IPS DF 19.7 (cell line): Measurements from ENCODE around the gene ZFP92.

Source experiments
- DNase-seq: peaks from one replicate; pipeline ENCODE4 v3.0.0-alpha.2; 2013; ENCODE audit warnings: low read depth, low spot score

ZFP92 gene

DNA sequence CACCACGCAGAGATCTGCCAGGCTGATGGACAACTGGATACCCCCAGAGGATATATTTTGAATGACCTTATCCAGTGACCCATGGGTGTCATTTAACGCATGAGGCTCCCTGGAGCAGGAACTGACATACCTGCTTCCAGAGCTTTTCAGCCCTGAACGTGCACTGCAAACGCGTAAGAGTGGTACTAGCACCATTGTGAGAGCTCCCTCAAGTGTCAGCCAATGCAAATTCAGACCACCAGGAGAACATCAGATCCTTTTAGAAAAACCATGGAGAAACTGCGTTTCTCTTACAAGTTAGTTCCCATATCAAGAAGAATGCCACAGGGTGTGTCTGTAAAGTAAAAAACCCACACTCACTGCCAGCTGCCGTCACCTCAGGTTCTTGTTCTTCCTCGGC is 27.3 kb downstream of the ZFP92 start:
- DNase-seq = no peak

DNA sequence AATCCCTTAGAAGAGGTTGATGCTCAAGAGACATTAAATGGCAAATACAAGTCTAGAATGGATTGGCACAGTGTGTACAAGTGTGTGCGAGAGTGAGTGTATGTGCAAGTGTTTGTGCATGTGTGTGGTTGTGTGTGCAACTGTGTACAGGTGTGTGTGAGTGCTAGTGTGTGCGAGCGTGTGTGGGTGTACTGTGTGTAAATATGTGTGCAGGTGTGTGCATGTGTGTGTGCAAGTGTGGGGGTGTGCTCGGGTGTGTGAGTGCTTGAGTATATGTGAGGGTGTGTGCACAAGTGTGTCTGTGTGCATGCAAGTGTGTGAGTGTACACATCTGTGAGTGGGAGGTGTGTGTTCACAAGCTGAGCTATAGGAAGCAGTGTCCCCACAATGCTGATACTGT is 28.7 kb downstream of the ZFP92 start:
- DNase-seq = no peak

DNA sequence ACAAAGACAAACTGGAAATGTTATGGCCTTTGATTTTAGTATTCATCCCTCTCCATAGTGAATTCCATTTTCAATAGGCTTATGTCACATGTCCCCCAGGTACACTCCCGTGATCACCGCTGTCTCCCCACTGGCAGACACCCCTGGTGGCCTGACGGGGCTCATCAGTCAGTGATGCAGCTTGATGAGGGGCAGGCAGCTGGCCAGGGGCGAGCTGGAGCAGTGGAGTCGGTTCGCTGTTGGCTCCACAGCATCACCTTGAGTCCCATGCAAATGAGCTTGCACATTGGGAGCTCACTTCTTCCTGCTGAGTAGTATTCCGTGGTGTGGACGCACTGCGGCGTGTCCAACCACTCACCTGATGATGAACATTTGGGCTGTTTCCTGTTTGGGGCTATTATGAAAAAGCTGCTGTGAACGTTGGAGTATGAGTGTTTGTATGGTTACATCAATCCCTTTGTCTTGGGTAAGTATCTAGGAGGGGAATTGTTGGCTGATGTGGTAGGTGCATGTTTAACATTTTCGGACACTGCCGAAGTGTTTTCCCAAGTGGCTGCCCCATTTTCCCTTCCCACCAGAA is 29.4 kb downstream of the ZFP92 start:
- no peak for DNase-seq

DNA sequence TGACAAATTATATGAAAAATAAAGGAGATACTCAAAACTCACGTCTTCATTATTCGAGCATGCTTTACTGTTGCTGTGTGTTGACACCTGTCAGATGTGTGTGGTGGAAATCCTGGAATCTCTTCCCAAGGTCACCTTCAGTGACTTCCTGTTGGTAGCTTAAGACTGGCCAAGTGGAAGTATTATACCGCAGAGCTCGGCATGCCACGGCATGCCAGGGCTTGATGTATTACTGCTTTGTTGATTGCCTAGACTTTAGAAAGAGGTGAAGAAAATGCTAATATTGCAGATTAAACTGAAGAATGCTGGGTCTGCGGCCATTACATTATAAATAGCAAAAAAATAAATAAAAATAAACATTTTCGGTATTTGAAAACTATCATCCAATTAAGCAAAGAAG is 30.0 kb downstream of the ZFP92 start:
- no peak for DNase-seq

DNA sequence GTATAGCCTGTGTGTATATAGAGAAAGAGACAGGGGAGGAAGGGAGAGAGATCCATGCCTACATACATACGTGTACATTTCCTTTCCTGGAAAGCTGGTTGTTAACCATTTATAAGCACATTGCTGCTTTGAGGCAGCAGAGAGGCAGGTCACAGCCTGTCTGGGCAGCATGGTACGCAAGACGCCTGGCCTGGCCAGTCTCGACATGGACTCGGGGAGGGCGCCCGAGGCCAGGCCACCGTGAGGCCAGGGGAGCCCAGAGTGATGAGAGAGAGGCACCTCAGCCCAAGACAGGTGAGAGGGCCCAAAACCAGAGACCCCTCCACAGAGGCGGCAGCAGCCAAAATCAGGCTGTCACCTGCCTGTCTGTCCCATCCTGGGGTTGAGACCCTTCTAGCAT is 30.7 kb downstream of the ZFP92 start:
- no peak for DNase-seq

DNA sequence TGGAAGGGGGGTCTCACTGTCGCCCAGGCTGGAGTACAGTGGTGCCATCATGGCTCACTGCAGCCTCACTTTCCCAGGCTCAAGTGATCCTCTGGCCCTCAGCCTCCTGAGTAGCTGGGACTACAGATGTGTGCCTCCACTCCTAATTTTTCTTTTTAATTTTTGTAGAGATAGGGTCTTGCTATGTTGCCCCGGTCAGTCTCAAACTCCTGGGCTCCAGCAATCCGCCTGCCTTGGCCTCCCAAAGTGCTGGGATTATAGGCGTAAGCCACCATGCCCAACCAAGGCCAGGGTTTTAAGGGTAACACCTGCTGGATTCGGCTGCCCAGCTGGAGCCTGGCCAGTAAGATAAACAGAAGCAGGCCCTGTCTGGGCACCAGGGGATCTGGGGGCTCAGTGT is 31.2 kb downstream of the ZFP92 start:
- no peak for DNase-seq

DNA sequence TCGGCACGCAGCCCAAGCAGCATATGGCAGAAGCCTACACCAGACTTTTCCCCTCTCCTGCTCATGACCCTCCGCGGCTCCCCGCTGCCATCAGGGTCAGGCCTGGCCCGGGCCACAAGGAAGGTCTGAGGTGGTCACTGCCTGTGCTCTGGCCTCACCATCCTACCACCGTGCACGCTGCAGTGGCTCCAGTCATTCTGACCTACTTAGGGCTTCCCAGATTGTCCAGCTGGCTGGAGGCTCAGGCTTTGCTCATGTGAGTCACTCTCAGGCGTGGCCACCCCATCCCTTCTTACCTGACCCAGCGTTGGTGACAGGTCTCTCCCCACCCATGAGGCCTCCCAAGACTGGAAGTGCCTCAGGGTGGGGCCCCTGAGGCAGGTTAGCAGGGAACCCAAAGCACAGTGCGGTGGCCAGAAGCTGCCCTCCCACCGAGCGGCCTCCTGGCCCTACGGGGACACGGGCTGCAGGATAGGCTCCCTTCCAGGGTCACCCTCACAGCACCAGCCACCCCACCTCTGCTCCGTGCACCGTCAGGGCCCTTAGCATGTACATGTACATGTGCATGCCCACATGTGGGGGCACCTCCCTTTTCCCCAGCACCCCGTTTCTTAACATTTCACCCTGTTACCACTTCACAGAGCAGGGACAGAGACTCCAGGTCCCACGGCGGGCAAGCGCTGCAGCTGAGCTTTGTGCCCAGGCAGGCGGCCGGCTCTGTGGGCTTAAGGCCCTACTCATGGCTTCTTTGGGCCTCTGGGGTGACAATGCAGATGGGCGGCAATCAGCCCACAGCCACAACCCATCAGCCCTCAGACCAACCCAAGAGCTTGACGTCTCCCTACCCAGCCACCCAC is 32.4 kb downstream of the ZFP92 start:
- no peak for DNase-seq

DNA sequence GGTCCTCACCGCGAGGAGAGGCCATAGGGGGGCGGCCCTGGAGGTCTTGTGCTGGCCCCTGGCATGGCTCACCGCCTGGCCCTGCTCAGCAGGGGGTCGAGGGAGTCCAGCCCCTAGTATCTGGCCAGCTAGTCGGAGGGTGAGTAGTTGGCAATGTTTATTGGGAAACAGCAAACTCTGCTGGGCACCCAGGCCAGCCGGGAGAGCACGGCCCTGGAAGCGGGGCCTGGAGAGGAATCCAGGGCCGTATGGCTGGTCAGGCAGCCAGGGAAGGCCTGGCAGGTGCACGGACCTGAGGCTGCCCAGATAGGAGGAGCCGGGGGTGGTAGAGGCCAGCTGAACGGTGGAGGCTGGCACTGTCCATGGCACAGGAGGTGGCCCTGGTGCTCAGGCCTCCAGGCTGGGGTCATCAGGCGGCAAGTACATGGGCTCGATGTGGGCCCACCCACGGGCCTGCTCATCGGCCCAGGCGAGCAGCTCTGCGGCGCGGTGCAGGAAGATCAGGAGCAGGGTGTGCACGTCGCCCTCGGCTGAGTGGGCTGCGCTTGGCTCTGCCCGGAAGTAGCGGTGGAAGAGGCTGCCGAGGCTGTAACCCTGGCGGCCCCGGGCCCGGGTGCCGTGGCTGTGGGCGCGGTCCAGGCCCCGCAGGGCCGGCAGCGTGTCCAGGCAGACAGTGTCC is 33.2 kb downstream of the ZFP92 start:
- no peak for DNase-seq

DNA sequence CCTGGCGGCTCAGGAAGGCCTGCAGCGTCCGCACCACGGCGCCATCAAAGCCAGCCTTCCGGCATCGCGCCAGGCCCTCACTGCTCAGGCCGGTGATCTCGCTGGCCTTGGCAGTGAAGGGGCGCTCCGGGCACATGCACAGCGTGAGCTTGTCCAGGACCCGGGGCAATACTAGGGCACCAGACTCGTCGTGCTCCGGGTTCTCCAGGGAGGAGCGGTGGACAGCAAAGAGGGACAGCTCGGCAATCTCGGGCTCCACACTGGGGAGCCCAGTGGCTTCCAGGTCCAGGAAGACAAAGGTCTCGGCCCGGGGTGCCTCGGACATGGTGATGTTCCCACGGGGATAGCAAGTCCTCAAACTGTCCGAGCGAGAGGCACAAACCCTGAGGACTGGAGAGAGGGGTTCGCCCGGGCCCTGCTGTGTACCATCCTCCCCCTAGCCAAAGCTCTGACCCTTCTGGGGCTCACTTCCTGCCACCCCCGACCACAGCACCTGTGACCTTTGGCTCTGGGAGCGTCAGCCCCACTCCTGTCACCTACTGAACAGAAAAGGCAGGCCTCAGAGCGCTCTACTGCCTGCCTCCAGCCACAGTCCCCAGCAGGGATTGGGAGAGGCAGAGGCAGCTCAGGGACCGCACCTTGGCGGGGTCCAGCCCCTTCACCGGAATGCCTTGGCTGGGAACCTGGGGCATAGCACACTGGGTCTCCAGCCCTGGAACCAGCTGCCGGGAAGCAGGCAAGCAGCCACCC is 34.0 kb downstream of the ZFP92 start:
- no peak for DNase-seq

DNA sequence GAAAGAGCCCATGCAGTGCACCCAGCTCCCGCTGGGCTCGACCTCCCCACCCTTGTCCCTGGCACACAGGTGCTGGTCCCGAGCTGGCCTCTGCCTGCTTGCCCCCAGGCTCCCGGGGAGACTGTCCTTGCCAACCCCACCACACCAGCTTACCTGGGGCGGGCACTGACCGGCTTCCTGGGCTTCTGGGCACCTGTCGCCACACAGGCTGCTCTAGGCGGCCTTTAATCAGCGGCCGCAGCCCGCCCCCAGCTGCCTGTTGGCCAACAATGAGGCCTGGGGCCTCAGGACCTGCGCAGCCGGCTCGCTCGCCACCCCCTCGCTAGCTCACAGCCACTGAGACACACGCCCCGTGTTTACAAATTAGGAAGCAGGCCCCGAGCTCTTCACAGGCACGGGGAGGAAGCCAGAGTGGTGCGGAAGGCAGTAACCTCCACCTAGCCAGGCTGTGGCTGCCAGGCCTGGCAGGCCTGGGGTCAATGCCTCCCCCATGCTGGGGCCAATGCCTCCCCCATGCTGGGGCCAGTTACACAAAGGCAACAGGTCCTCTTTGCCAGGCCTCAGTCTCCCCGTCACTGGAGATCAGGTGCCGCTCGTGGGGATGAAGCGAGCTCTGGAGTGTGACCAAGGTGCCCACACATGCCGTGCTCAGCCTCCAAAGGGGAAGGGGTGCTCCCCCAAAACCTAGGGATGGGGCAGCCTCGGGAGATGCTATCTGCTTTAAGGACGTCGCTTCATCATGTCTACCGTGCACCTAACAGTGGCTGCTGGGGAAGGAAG is 34.8 kb downstream of the ZFP92 start, which contains the start of gene TREX2:
TSS of gene TREX2 (minus strand) at position 201 of the 780 bp plus-strand sequence. CDS start 626 bp downstream, outside the sequence.
- no peak for DNase-seq

DNA sequence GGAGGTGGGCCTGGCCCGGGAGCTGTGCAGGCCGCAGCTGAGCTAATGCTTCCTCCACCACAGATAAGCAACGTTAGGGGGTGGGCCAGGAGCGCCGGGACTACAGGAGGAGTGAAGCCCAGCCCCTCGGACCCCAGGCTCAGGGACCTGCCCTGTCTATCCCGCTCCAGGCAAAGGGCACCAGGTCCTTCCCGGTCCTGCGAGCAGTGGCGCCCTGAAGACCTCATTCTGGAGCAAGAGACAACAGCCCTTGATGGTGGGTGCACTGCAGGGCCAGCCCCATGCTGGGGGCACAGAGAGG is 35.3 kb downstream of the ZFP92 start:
- DNase-seq = no peak

DNA sequence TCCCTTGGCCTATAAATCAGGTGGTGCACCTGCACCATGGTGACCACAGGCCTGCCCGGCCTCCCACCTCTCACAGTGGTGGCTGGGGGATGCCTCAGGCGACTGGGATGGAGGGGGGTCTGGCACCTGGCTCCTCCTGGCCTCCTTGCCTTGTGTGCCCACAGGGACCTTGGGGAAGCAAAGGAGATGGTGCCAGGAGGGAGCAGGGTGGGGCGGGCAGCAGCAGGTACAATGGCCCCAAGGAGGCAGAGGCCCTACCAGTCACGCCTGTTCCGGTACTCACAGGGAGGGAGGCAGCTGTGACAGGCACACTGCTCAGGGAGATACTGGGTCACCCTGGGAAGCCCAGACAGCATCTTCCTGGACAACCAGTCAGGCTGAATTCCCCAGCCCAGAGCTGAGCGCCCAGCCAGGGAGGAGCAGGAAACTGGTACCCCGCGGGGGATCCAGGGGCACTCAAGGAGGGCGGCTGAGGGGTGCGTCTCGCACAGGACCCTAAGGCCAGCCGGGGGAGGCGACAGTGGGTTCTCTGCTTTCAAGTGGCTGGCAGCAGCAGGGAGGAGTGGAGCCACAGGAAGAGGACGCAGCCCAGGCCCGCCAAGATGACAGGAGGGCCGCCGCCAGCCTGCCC is 35.8 kb downstream of the ZFP92 start:
- no peak for DNase-seq

DNA sequence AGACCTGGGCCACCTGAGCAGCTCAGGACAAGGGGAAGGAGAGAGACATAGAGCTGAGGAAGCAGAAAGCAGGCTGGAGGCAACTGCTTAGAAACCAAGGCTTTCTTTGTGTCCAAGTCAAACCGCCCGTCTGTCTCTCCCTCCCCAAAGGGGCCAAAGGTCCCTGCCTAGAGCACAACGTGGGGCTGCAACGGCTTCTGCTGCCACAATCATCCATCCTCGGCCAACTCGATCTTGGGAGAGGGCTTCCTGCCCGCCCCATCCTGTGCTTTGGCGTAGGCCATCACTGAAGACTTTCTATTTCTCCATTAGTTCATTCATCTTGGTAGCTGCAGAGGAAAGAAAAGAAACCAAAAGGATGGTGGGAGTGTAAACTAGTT is 36.3 kb downstream of the ZFP92 start:
- DNase-seq = no peak

DNA sequence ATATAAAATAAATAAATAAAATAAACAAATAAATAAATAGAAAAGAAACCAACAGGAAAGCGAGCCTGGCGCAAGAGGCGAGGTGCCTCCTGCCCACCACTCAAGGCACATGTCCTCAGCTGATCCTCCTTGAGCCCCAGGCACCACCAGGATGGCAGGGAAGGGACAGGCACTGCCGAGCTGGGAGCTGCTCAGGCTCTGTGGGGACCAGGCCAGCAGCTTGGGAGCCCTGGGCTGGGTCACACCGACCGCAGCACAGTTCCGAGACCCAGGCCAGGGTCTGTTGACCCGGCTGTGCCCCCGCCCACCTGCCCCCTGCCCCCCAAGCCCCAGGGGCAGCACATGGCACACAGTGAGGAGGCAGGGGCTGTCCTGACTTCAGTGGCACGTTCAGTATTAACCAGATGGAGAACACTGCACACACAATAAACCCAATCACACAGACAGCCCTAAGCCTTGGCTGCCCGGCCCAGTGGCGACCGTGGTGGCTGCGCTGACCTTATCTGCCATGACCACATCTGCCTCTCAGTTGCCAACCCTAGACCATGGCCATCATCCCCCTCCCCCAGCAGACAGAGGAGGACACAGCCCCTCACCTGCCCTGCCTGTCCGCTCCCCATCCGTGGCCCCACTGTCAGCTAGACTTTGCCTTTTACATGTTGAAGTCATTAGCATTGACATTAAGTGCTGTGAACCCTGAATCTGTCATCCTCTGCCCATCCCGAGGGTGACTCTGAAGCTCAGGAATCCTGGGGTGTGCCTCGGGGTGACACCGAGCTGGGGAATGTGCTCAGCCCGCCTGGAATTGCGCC is 37.5 kb downstream of the ZFP92 start:
- DNase-seq = no peak

DNA sequence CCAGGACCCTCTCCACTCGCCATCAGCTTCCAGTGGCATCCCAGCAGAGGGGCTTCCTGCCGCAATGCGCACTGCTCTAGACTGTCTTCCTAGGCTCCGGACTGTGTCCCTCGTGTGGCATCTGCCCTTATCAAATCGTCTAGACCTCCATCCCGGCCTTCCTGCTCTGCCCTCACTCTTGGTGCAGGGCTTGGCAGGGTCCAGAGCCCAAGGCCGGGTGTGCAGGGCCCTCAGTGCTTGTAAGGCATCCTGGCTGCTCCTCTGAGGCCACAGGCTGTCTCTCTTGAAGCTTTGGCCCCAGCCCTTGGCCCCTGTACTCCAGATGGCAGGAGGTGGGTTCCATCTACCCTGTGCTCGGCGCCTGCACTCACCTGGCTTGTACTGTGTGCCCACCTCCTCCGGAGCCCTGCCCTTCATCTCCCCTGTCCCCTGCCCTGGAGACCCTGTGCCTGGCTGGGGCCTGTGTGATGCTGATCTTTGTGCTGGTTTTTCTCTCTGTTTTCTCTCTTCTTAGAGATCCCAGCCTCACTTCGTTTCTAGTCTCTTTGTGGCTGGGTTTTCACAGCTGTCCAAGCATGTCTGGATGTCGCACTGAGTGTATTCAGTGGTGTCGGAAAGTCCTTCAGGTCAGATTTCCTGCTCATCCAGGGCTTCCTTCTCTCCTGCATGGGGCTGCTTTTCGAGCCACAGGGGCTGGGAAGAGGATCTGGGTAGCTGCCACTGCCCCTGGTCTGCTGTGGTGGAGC is 38.3 kb downstream of the ZFP92 start:
- no peak for DNase-seq

DNA sequence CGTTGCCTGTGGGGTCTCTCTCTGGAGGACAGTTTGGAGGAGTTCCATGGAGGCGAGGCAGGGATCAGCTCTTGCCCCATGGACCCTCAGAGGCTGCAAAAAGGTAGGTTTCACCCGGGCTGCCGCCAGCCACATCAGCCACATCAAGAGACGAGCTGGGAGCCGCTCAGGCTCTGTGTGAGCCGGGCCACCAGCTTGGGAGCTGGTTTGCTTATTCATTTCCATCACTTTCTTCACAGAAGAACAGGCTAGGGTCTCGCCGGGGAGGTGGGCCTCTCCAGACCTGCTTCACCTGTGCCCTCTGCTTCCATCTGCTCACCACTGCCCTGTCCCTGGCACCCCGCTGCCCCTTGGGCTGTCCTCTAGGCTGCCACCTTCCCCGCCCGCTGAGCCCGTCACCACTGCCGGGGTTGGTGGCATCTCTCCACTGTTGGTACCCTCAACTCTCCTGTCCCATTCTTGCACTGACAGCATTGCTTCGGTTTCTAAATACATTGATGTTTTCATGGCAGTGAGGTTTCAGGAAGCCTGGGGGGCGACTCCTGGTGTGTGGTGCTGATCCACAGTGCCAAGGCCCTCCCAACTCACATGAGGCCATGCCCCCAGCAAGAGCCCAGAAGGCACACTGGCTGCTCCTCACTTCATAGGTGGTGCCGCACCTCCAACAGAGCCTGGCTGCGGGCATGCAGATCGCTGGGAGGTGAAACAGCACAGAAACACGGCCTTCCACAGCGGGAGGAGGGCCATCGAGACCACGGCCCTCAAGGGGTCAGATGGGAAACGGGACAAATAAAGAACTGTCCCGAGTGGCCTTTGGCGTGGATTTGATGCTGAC is 39.1 kb downstream of the ZFP92 start:
- no peak for DNase-seq

DNA sequence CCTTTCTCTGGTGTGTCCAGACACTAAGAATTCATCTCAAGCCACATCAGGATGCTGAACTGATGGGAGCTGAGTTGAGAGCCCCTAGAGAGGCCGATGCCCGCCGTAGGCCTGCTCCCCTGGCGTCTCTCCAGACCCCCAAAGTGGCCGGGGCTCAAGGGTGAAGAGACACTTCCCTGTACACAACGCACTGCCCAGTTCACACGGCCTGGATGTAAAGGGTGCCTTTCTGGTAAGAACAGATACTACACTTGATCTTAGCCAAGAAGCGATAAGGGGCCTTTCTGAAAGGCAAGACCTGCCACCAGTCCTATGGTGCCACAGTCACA is 39.6 kb downstream of the ZFP92 start:
- no peak for DNase-seq

DNA sequence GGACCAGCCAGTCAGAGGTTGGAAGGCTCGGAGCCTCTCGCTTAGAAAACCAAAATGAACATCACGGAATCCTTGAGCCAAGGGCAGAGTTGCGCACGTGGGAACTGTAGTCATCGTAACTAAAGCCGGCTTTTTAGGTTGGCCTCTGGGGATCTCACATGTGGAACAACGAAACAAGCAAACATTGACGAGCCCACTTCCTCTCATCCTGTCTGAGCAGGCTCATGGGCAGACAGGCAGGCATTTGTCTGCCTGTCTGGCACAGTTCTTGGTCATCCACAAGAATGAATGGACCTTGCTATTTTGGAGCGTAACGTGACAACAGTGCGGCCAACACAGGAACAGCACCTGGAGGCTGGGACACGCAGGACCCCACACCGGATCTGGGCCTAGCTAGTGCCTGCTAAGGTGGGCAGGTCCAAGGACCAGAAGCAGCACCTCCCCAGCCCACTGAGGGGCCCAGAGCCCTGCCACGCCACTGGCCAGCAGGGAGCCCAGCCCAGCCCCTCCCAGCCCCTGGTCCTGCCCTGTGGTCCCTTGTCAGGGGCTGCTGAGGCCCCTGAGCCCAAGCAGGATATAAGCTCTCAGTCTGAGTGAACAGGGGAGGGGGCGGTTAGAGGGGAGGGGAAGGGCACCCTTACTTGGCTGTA is 43.8 kb downstream of the ZFP92 start:
- no peak for DNase-seq
